ENCODE results near the gene PCDHGA10.

DNA sequence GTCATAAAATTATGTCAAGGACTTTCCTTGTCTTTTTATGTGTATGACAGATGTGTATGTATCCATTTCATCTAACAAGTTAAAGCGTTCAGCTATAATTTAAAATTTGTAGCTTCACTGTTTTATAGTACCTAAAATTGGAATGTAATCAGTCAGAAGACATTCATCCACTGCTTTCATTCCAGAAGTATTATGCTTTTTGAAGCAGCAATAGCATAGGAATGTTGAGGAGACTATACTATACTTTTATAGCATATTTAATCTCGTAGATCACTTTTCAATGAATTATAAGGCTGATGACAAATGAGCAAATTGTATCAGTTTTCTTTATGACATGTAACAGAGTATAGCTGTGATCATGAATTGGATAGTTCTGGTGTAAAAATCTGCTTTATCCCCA is 24.4 kb downstream of the PCDHGA10 start:
- TF ChIP-seq, protein P1, sequence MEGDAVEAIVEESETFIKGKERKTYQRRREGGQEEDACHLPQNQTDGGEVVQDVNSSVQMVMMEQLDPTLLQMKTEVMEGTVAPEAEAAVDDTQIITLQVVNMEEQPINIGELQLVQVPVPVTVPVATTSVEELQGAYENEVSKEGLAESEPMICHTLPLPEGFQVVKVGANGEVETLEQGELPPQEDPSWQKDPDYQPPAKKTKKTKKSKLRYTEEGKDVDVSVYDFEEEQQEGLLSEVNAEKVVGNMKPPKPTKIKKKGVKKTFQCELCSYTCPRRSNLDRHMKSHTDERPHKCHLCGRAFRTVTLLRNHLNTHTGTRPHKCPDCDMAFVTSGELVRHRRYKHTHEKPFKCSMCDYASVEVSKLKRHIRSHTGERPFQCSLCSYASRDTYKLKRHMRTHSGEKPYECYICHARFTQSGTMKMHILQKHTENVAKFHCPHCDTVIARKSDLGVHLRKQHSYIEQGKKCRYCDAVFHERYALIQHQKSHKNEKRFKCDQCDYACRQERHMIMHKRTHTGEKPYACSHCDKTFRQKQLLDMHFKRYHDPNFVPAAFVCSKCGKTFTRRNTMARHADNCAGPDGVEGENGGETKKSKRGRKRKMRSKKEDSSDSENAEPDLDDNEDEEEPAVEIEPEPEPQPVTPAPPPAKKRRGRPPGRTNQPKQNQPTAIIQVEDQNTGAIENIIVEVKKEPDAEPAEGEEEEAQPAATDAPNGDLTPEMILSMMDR (conservative IDR thresholded peaks at IDR 0.05; ENCODE audit: low read depth, low read length) = no peak
- no peak for TF ChIP-seq EZH2 (IDR thresholded peaks at IDR 0.05; ENCODE audit: borderline replicate concordance, low read depth, low read length, poor library complexity, severe bottlenecking)
